ENCODE results near the gene ZNF593OS.

ZNF593OS gene

DNA sequence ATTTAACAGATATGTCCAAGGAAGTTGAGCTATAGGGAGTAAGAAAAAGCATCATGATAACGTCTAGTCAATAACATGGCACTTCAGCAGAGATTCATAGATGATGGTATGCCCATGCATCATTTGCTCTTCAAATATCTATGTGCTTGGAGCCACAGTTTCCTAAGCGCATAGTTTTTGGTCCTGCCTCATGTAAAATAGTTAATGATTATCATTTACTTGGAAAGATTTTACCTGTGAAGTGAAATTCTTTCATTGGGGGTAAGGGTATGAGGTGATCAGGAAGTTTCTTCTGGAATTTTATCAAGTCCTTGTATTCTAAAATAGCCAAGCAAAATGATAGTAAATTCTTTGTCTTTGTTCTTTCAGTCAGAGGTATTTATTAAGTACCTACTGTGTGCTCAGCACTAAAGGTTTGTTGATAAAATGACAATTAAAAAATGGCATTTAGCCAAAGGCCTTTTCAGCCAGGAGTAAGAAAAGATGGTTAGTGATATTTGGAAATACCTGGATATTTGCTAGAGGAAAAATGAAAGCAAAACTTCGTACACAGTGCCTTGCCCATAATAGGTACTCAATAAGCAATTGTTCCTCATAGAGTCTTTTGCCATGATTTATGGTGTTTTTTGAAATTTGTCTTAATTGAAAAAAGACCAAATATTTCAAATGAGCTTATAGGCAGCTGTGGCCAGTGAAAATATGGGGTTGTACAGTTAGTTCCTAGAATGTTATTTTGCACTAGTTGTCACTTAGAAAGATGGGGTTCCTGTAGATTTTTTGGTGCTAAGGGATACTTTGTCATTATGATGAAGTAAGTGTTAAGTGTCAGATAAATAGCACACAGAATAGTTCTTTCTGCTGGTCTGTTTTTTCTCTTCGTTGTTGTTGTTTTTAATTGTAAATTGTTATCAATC is 47.0 kb downstream of the ZNF593OS start:
- DNase-seq = no peak

DNA sequence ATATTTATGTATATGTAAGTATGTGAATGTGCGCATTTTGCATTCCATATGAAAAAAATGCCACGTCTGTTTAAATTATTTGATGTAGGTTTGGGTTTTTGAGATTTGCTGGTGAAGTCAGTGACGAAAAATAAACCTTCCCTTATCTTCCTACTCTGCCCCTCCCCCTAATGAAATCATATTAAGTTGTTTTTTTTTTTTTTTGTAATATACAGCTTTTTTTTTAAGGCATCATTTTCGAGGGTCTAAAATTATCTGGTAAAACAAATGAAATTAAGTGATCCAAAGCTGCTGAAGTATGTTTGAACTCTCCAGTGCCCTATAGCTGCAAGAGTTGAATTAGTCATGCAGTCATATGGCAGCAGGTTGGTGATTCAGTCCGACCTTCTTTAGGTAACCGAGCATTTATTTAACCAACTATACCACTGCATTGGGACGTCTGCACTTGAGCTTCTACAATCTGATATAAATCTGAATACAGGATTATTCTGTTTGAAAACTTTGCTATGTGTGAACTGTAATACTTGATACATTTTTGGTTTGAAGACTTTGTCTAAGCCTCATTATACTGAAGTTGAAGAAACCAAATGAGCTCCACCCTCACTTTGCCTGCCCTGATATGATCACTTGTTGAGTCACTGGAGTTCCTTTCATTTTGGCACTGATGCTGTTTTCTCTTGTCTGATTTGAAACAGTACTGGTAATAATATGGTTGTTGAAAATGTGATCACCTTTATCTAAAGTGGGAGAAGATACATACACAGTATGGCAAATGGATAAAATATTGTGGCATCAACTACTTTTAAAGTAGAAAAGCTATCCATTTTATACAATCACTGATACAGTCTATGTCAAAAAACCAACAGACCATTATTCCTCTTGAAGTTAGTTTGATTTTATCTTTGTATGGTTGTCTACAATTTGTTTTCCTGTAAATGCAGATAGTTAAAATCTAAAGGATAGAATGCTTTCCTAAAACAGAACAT is 48.4 kb downstream of the ZNF593OS start:
- DNase-seq = no peak

DNA sequence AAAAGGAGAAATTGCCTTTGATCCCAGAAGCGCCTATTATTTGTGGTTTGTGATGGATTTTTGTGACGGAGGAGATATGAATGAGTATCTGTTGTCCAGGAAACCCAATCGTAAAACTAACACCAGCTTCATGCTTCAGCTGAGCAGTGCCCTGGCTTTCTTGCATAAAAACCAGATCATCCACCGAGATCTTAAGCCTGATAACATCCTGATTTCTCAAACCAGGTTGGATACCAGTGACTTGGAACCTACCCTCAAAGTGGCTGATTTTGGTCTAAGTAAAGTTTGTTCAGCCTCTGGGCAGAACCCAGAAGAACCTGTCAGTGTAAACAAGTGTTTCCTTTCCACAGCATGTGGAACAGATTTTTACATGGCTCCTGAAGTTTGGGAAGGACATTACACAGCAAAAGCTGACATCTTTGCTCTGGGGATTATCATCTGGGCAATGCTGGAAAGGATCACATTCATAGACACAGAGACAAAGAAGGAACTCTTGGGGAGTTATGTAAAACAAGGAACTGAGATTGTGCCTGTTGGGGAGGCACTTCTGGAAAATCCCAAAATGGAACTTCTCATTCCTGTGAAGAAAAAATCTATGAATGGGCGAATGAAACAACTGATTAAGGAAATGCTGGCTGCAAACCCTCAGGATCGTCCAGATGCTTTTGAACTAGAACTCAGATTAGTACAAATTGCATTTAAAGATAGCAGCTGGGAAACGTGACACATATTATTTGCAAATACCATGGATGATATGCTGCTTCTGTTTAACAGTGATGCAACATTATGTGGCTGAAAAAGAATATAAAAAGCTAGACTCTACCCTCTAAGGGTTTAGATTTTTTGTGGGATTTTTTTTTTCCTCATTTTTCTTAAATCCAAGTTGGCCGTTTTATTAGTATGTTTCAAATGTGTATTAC is 49.5 kb downstream of the ZNF593OS start:
- DNase-seq = no peak

DNA sequence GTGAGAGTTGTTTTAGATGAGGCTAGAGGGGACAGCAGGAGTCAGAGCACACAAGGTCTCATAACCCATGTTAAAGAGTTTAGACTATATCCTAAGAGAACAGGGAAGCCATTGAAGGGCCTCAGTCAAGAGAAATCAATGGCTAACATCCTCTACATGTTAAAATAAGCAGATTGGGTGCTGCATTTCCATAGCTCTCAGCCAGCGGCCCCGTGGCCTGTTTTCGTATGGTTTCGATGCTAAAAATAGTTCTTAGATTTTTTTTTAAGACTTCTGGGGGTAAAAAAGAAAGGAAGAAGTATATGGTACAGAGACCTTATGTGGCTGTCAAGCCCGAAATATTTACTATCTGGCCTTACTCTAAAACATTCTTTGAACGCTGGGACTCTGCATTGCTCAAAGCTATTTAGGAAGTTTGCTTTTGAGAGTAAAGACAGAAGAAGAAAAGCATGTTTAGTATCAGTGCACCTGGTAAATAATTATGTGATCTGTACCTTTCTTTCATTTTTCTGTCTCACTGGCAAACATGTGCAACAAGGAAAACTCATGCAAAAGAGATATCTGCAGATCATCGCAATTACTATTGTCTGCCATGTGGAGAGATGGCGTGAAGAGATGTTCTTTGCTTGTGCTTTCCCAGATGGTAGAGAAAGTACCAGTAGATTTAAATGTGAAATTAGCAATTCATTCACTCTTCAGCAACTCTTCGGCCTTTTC is 51.6 kb downstream of the ZNF593OS start:
- no peak for DNase-seq

Data from stimulated activated naive CD4-positive, alpha-beta T cell treated with Interleukin-2 at 50 U/mL for 16 hours (primary cell).